ENCODE measurements around the gene ADGRG6.

The ADGRG6 gene

DNA sequence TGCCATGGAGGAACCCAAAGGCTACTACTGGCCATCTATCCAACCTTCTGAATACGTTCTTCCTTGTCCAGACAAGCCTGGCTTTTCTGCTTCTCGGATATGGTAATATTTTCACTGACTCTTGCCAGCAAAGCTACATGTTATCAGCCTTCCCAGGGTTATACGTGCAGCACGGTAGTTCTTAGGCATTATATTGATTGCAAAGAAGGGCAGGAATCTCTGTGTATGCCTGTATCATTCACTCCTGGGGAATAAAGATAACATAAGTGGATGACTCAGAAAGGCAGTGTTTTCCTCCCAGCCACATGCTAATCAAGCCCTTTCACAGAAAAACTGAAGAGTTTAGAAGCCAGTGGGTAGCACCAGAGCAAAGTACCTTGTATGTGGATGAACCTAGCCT lies 98.7 kb downstream of the ADGRG6 start (continued):
- TF ChIP-seq, protein P1, sequence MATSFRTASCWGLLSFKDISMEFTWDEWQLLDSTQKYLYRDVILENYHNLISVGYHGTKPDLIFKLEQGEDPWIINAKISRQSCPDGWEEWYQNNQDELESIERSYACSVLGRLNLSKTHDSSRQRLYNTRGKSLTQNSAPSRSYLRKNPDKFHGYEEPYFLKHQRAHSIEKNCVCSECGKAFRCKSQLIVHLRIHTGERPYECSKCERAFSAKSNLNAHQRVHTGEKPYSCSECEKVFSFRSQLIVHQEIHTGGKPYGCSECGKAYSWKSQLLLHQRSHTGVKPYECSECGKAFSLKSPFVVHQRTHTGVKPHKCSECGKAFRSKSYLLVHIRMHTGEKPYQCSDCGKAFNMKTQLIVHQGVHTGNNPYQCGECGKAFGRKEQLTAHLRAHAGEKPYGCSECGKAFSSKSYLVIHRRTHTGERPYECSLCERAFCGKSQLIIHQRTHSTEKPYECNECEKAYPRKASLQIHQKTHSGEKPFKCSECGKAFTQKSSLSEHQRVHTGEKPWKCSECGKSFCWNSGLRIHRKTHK (tag by site-specific recombination; IDR thresholded peaks at IDR 0.05), result no peak
- no peak for TF ChIP-seq ZNF670 (tag by site-specific recombination; IDR thresholded peaks at IDR 0.05; ENCODE audit: low read depth)
- TF ChIP-seq ZNF768 (tag by site-specific recombination; IDR thresholded peaks at IDR 0.05), result no peak
- TF ChIP-seq, protein P2, sequence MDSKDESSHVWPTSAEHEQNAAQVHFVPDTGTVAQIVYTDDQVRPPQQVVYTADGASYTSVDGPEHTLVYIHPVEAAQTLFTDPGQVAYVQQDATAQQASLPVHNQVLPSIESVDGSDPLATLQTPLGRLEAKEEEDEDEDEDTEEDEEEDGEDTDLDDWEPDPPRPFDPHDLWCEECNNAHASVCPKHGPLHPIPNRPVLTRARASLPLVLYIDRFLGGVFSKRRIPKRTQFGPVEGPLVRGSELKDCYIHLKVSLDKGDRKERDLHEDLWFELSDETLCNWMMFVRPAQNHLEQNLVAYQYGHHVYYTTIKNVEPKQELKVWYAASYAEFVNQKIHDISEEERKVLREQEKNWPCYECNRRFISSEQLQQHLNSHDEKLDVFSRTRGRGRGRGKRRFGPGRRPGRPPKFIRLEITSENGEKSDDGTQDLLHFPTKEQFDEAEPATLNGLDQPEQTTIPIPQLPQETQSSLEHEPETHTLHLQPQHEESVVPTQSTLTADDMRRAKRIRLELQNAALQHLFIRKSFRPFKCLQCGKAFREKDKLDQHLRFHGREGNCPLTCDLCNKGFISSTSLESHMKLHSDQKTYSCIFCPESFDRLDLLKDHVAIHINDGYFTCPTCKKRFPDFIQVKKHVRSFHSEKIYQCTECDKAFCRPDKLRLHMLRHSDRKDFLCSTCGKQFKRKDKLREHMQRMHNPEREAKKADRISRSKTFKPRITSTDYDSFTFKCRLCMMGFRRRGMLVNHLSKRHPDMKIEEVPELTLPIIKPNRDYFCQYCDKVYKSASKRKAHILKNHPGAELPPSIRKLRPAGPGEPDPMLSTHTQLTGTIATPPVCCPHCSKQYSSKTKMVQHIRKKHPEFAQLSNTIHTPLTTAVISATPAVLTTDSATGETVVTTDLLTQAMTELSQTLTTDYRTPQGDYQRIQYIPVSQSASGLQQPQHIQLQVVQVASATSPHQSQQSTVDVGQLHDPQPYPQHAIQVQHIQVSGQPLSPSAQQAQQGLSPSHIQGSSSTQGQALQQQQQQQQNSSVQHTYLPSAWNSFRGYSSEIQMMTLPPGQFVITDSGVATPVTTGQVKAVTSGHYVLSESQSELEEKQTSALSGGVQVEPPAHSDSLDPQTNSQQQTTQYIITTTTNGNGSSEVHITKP (tag by site-specific recombination; IDR thresholded peaks at IDR 0.05), result peak; percentile 39; the same call in 1 of the 2 replicates
- TF ChIP-seq ZNF639 (tag by site-specific recombination; IDR thresholded peaks at IDR 0.05), result no peak
- TF ChIP-seq ZNF837 (tag by site-specific recombination; IDR thresholded peaks at IDR 0.05), result no peak
- no peak for TF ChIP-seq ZNF416 (tag by site-specific recombination; IDR thresholded peaks at IDR 0.05)
- TF ChIP-seq BCL6B (tag by site-specific recombination; IDR thresholded peaks at IDR 0.05), result no peak
- TF ChIP-seq, protein P3, sequence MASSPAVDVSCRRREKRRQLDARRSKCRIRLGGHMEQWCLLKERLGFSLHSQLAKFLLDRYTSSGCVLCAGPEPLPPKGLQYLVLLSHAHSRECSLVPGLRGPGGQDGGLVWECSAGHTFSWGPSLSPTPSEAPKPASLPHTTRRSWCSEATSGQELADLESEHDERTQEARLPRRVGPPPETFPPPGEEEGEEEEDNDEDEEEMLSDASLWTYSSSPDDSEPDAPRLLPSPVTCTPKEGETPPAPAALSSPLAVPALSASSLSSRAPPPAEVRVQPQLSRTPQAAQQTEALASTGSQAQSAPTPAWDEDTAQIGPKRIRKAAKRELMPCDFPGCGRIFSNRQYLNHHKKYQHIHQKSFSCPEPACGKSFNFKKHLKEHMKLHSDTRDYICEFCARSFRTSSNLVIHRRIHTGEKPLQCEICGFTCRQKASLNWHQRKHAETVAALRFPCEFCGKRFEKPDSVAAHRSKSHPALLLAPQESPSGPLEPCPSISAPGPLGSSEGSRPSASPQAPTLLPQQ (tag by site-specific recombination; IDR thresholded peaks at IDR 0.05), result 0 out of 2 replicates have a peak, but pooled peaks have one; percentile 24
- TF ChIP-seq ZBTB17 (tag by site-specific recombination; IDR thresholded peaks at IDR 0.05), result peak; percentile 66
- TF ChIP-seq ZBTB6 (tag by site-specific recombination; IDR thresholded peaks at IDR 0.05), result no peak
- 0 out of 2 replicates have a peak, but pooled peaks have one; percentile 71 for TF ChIP-seq ZFP37 (tag by site-specific recombination; IDR thresholded peaks at IDR 0.05)
- no peak for TF ChIP-seq ZNF776 (tag by site-specific recombination; IDR thresholded peaks at IDR 0.05; ENCODE audit: borderline replicate concordance)
- TF ChIP-seq TCF7L2 (IDR thresholded peaks at IDR 0.05; ENCODE audit: borderline replicate concordance, low read depth, low read length), result peak; percentile 42; the same call in 1 of the 2 replicates
- no peak for TF ChIP-seq ZNF324 (tag by site-specific recombination; IDR thresholded peaks at IDR 0.05)
- TF ChIP-seq, protein P4, sequence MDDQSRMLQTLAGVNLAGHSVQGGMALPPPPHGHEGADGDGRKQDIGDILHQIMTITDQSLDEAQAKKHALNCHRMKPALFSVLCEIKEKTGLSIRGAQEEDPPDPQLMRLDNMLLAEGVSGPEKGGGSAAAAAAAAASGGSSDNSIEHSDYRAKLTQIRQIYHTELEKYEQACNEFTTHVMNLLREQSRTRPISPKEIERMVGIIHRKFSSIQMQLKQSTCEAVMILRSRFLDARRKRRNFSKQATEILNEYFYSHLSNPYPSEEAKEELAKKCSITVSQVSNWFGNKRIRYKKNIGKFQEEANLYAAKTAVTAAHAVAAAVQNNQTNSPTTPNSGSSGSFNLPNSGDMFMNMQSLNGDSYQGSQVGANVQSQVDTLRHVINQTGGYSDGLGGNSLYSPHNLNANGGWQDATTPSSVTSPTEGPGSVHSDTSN (CRISPR knock-in tag; IDR thresholded peaks at IDR 0.05), result no peak
- no peak for TF ChIP-seq GLI4 (tag by site-specific recombination; IDR thresholded peaks at IDR 0.05)
- TF ChIP-seq KLF9 (tag by site-specific recombination; IDR thresholded peaks at IDR 0.05; ENCODE audit: low read depth), result no peak
- TF ChIP-seq SP7 (tag by site-specific recombination; IDR thresholded peaks at IDR 0.05), result peak; percentile 82
- TF ChIP-seq ZNF155 (tag by site-specific recombination; IDR thresholded peaks at IDR 0.05), result no peak
- no peak for TF ChIP-seq ZNF16 (tag by site-specific recombination; IDR thresholded peaks at IDR 0.05; ENCODE audit: low read depth)
- peak; percentile 99 for TF ChIP-seq TRIM28 (IDR thresholded peaks at IDR 0.05; ENCODE audit: borderline replicate concordance, low read length)
- TF ChIP-seq ZNF146 (tag by site-specific recombination; IDR thresholded peaks at IDR 0.05), result no peak
- TF ChIP-seq HOXD13 (CRISPR knock-in tag; IDR thresholded peaks at IDR 0.05; ENCODE audit: borderline replicate concordance), result no peak
- peak; percentile 43; the same call in 1 of the 2 replicates for TF ChIP-seq PRDM1 (tag by site-specific recombination; IDR thresholded peaks at IDR 0.05)
- TF ChIP-seq SCRT2 (tag by site-specific recombination; IDR thresholded peaks at IDR 0.05), result no peak
- no peak for TF ChIP-seq GLIS1 (tag by site-specific recombination; IDR thresholded peaks at IDR 0.05)
- TF ChIP-seq ZNF843 (tag by site-specific recombination; IDR thresholded peaks at IDR 0.05), result peak; percentile 86
- no peak for TF ChIP-seq GLI2 (tag by site-specific recombination; IDR thresholded peaks at IDR 0.05; ENCODE audit: borderline replicate concordance, low read depth)
- no peak for TF ChIP-seq ZNF302 (tag by site-specific recombination; IDR thresholded peaks at IDR 0.05; ENCODE audit: low read depth)
